Jurkat, Clone E6-1 (cell line): ENCODE results near the gene NPIPB4. TPM values are rescaled to one million over a fixed set of nuclear protein-coding genes. Genes with fewer than 3 reads are reported as not detected.
A peak's percentile ranks its signal among the peaks of the same experiment; 100 is the strongest.
"Not testable (repeated sequence)": the region's sequence is repeated elsewhere in the genome, so short reads cannot be mapped to it uniquely, and the experiment has no call there.

Experiments used
- DNase-seq: peaks from one replicate; pipeline ENCODE4 v3.0.0-alpha.2; 2011; ENCODE audit warnings: low read depth, low spot score
- H3K4me3 ChIP-seq: 2 replicates; pipeline ENCODE4 v1.5.1; 2011; ENCODE audit warnings: mild to moderate bottlenecking, low read length, control low read depth, moderate library complexity
- polyA plus RNA-seq: library from polyadenylated mRNA; unstranded; fragments of >200 nt; gene quantifications from one replicate; pipeline ENCODE4 v1.2.1, GENCODE V29; 2012; ENCODE audit warnings: missing spikeins; ENCODE audit not compliant: insufficient read length, insufficient read depth

The NPIPB4 gene
- polyA plus RNA-seq, result 28.8 TPM

DNA sequence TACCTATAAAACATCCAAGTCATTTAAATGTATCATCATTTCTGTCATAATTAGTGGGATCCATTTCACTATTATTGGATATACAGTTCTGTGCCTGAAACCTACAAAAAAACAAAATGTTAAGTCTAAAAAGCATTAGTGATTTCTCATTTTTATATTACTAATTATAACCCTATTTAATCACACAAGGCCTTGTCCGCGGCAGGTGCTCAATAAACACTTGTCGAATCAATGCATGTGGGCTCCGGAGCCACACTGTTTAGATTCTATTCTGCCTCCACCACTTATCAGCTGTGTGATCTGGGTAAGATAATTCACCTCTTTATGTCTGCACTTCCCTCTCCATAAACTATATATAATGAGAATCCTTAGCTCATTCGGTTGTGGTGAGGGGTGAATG lies at the start of gene NPIPB4:
NPIPB4 (minus strand) TSS at position 101 of the 400 bp plus-strand sequence. CDS start 378 bp downstream, outside the sequence.
- not testable (repeated sequence) for DNase-seq, H3K4me3 ChIP-seq

DNA sequence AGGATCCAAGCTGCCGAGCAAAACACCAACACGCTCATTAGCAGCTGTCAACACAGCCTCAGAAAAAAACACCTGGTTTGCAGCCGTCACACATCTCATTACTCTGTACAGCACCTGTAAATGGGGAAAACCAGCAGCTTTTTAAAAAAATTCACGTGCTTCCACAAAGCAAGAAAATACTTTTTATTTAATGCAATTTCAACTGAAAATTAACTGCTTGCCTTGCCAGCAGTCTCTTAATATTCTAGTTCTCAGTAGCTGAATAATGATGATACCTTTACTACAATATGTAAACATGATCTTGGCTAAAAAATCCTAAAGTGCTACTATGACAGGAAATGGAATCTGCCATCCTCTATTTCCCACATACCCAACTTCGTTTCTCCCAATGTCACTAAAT lies 41.4 kb upstream of the NPIPB4 start:
- H3K4me3 ChIP-seq, DNase-seq: not testable (repeated sequence)

DNA sequence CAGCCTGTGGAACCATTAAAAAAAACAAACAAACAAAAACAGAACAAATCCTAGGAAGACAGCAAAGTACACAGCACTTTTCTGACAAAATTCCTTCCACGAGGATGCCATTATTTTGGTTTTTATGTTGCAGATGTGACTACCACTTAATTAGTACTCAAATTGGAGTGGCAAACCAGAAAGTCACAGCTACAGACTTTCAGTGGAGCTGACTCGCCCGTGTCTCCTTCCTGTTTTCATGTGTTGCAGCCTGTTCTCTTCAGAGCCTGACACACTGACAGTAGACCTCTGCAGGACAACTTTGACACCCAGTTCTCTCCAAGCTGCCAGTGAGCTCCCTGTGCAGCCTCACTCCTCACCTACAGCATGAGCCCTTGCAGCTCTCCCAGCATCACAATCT lies 24.4 kb upstream of the NPIPB4 start:
- H3K4me3 ChIP-seq, DNase-seq: not testable (repeated sequence)

GRCh38 chr16:21837186-21837585 lies 20.4 kb downstream of the NPIPB4 start:
- not testable (repeated sequence) for DNase-seq, H3K4me3 ChIP-seq

- DNase-seq, H3K4me3 ChIP-seq: not testable (repeated sequence)
Measured at GRCh38 chr16:21836334-21836733, 21.2 kb downstream of the NPIPB4 start.

GRCh38 chr16:21835747-21836146 lies 21.8 kb downstream of the NPIPB4 start:
- not testable (repeated sequence) for DNase-seq, H3K4me3 ChIP-seq

DNA sequence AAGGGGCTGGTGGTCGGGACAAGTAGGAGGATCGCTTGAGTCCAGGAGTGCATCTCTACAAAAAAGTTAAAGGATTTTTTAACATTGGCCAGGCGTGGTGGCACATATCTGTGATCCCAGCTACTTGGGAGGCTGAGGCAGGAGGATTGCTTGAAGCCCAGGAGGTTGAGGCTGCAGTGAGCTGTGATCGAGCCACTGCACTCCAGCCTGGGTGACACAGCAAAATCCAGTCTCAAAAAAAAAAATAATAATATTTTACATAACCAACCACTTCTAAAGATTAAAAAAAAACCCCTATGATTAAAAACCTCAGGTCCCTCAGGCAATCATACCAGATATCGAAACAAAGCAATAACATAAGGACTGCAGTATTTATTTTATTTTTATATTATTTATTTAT lies 23.3 kb downstream of the NPIPB4 start:
- H3K4me3 ChIP-seq, DNase-seq: not testable (repeated sequence)

GRCh38 chr16:21829929-21830328 lies 27.6 kb downstream of the NPIPB4 start:
- H3K4me3 ChIP-seq, result not testable (repeated sequence)
- peak; percentile 68 for DNase-seq

GRCh38 chr16:21826067-21826706 lies 31.4 kb downstream of the NPIPB4 start:
- H3K4me3 ChIP-seq, DNase-seq: not testable (repeated sequence)

- not testable (repeated sequence) for H3K4me3 ChIP-seq, DNase-seq
Measured at GRCh38 chr16:21825526-21825925, 32.0 kb downstream of the NPIPB4 start.

- not testable (repeated sequence) for H3K4me3 ChIP-seq, DNase-seq
Measured at GRCh38 chr16:21823258-21823657, 34.3 kb downstream of the NPIPB4 start.

DNA sequence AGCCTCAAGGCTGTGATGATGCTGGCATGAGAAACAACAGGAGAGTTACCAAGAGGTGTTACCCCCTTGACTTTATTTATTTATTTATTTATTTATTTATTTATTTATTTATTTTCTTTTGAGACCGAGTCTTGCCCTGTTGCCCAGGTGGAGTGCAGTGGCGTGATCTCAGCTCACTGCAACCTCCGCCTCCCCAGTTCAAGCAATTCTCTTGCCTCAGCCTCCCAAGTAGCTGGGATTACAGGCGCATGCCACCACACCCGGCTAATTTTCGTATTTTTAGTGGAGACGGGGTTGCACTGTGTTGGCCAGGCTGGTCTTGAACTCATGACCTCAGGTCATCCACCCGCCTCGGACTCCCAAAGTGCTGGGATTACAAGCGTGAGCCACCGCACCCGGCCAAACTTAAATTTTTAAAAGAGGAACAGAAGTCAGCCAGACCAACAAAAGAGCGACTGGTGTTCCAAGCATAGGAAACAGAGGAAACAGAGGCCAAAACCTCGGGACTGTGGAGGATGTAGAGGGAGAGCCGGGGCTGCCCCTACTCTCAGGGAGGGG lies 36.6 kb downstream of the NPIPB4 start:
- H3K4me3 ChIP-seq, result peak overlapping the region; percentile 74
- DNase-seq, result not testable (repeated sequence)

DNA sequence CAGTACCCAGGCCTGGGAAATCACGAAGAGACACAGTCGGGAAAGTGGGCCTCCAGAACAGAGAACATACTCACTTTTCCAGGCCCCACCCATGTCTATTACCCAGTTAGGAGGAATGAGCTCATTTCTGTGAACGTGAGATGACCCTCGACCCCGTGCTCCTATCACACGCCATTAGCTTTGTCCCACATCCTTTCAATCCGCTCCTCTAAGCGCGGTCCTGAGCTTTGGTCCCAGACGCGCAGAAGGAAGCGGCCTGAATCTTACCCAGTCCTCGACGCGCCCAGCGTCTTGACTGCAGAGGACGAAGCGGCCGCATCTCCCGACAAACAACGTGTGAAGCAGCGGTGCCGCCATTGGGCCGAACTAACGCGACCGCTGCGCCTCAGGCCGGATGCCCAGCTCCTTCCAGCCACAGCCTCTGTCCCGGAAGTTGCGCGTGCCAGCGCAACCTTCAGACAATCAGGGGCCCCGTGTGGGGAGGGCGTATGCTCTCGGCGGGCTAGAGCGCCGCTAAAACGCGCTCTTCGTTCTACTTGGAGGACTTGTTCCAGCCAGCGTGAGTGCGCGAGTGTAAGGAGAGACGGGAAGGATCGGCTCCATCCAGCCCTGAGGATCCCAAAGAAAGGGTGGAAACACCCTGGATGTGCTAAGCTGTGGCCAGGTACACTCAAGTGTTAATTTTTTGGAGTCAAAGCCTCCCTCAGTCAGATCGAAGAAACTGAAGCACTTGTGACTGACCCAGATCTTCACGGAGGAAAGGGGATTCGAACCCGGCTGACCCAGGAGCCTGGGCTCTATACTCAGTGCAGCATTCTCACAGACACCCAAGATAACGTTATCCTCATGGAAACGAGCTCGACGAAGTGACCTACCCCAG lies 37.3 kb downstream of the NPIPB4 start:
- DNase-seq, result peak; percentile 73
- H3K4me3 ChIP-seq, result peak overlapping the region; percentile 74

GRCh38 chr16:21819617-21820016 lies 37.9 kb downstream of the NPIPB4 start:
- DNase-seq, result not testable (repeated sequence)
- H3K4me3 ChIP-seq, result peak overlapping the region; percentile 74

DNA sequence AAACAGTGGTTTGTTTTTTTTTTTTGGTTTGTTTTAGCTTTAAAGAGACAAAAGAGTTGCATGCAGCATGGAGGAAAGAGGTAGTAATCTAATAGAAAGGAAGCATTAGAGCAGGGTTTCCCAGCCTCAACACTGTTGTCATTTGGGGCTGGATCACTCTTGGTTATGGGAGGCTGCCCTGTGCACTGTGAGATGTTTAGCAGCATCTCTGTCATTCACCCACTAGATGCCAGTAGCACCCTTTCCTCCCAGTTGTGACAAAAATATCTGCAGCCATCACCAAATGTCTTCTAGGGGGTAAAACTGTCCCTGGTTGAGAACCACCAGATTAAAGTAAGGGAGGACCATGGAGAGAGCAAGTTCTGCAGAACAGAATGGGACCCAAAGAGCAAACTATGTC lies 40.5 kb downstream of the NPIPB4 start:
- DNase-seq, H3K4me3 ChIP-seq: not testable (repeated sequence)

DNA sequence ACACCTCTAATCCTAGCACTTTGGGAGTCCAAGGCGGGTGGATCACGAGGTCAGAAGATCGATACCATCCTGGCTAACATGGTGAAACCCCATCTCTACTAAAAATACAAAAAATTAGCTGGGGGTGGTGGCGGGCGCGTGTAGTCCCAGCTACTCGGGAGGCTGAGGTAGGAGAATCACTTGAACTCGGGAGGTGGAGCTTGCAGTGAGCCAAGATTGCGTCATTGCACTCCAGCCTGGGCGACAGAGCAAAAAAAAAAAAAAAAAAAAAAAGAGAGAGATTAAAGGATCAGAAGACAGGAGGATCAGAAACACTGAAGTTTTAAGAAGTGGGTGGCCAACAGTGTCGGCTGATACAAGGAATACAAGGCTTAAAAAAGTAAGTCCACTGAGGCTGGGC lies 41.9 kb downstream of the NPIPB4 start:
- not testable (repeated sequence) for DNase-seq

DNA sequence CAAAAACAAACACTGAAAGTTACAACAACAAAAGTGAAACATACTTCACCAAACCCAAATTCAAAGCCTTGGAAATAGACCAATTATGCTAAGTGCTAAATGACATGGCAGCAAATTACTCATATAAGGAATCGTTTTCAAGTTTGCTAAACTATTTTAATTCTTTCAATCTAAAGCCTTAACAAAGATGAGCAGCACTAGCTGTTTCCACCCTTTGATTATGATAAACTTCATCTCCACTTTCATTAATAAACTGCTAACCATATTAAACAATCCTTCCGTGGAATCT lies 55.2 kb downstream of the NPIPB4 start:
- DNase-seq, result not testable (repeated sequence)

More for the DNA sequence above, 41.9 kb downstream of the NPIPB4 start:
- H3K4me3 ChIP-seq, result not testable (repeated sequence)

GRCh38 chr16:21801538-21802374 lies 55.8 kb downstream of the NPIPB4 start:
- DNase-seq, result peak; percentile 37
- not testable (repeated sequence) for H3K4me3 ChIP-seq

More for the DNA sequence above, 55.2 kb downstream of the NPIPB4 start:
- H3K4me3 ChIP-seq, result not testable (repeated sequence)

DNA sequence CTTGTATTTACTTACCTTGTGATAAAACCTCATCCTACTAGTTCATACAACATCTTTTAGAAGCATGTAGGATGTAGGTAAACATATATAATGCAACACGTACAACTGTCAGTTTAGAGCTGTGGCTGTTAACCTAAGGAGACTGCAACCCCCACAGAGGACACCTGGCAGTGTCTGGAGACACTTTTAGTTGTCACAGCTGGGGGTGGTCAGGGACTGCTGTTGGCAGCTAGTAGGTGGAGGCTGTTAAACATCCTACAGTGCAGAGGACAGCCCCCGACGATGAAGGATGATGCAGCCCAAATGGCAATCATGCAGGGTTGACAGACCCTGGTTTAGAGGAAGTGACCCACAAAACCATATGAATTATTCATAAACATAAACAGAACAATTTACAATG lies 59.0 kb downstream of the NPIPB4 start:
- not testable (repeated sequence) for DNase-seq

More for the DNA sequence above, 59.0 kb downstream of the NPIPB4 start:
- H3K4me3 ChIP-seq, result not testable (repeated sequence)
